GM23338 (cell line): ENCODE data around the gene MBOAT1. TPM values are rescaled to one million over a fixed set of nuclear protein-coding genes. Genes with fewer than 3 reads are reported as not detected.

Experiments used
- ATAC-seq: fragments of 200-7000 bp; cut with Tn5 transposase; 3 replicates; pipeline ENCODE4 v1.9.1; 2020
- DNase-seq: peaks from one replicate; pipeline ENCODE4 v3.0.0-alpha.2; 2015; ENCODE audit warnings: low spot score
- H2AFZ ChIP-seq: fragments of 200-600 bp; sonication (generic); 2 replicates; pipeline ENCODE4 v1.8.0; 2016; ENCODE audit warnings: antibody characterized with exemption, mild to moderate bottlenecking, moderate library complexity
- H3F3A ChIP-seq: fragments of 200-600 bp; sonication (generic); replicated peaks from 2 replicates; pipeline ENCODE4 v1.8.0; 2017; ENCODE audit warnings: antibody characterized with exemption, mixed run types, low read depth
- H3K27ac ChIP-seq: fragments of 200-600 bp; sonication (generic); 2 replicates; pipeline ENCODE4 v1.6.1; 2016; ENCODE audit warnings: low read depth
- H3K27me3 ChIP-seq: fragments of 200-600 bp; sonication (generic); 2 replicates; pipeline ENCODE4 v1.8.0; 2016; ENCODE audit warnings: mild to moderate bottlenecking, mixed run types, moderate library complexity; ENCODE audit not compliant: insufficient read depth
- H3K36me3 ChIP-seq: fragments of 200-600 bp; sonication (generic); 2 replicates; pipeline ENCODE4 v1.8.0; 2016; ENCODE audit warnings: mild to moderate bottlenecking; ENCODE audit not compliant: insufficient read depth
- H3K4me1 ChIP-seq: fragments of 200-600 bp; sonication (generic); 2 replicates; pipeline ENCODE4 v1.8.0; 2016; ENCODE audit warnings: mild to moderate bottlenecking, moderate library complexity; ENCODE audit not compliant: insufficient read depth
- H3K4me2 ChIP-seq: fragments of 200-600 bp; sonication (generic); 2 replicates; pipeline ENCODE4 v1.7.1; 2017; ENCODE audit warnings: mixed run types
- H3K4me3 ChIP-seq: fragments of 200-600 bp; sonication (generic); 2 replicates; pipeline ENCODE4 v1.6.1; 2016; ENCODE audit warnings: mixed run types
- H3K79me2 ChIP-seq: fragments of 200-600 bp; sonication (generic); replicated peaks from 2 replicates; pipeline ENCODE4 v1.8.0; 2017; ENCODE audit warnings: mild to moderate bottlenecking; ENCODE audit not compliant: insufficient read depth
- H3K9me2 ChIP-seq: fragments of 200-600 bp; sonication (generic); 2 replicates; pipeline ENCODE4 v1.8.0; 2017; ENCODE audit not compliant: insufficient read depth
- H4K20me1 ChIP-seq: fragments of 200-600 bp; sonication (generic); replicated peaks from 2 replicates; pipeline ENCODE4 v1.8.0; 2017; ENCODE audit warnings: mild to moderate bottlenecking; ENCODE audit not compliant: insufficient read depth
- H3K27ac Mint-ChIP-seq: 2 replicates; pipeline ENCODE4 v1.8.0; 2020; ENCODE audit warnings: inconsistent platforms, mild to moderate bottlenecking, moderate library complexity, mixed read lengths
- H3K27me3 Mint-ChIP-seq: 3 replicates; pipeline ENCODE4 v1.8.0; 2022; ENCODE audit warnings: low read depth, mild to moderate bottlenecking, moderate library complexity, mixed read lengths, inconsistent platforms; ENCODE audit not compliant: insufficient read depth, poor library complexity
- H3K36me3 Mint-ChIP-seq: 3 replicates; pipeline ENCODE4 v1.8.0; 2021; ENCODE audit warnings: low read depth, mild to moderate bottlenecking, inconsistent platforms, moderate library complexity, mixed read lengths
- H3K4me1 Mint-ChIP-seq: 3 replicates; pipeline ENCODE4 v1.8.0; 2020; ENCODE audit warnings: mild to moderate bottlenecking, inconsistent platforms, mixed read lengths
- H3K4me3 Mint-ChIP-seq: 3 replicates; pipeline ENCODE4 v1.8.0; 2021; ENCODE audit warnings: moderate library complexity, mild to moderate bottlenecking, inconsistent platforms, mixed read lengths
- H3K9me3 Mint-ChIP-seq: 3 replicates; pipeline ENCODE4 v1.8.0; 2020; ENCODE audit warnings: moderate library complexity, mild to moderate bottlenecking, inconsistent platforms, mixed read lengths
- CREB1 ChIP-seq: fragments of 250-450 bp; sonication (Bioruptor Pico); IDR thresholded peaks from 2 replicates; pipeline ENCODE4 v1.5.0; 2020; ENCODE audit warnings: low read depth, mild to moderate bottlenecking, moderate library complexity
- EZH2 ChIP-seq: fragments of 200-600 bp; sonication (generic); IDR thresholded peaks from one replicate; pipeline ENCODE4 v1.8.0; 2017; ENCODE audit warnings: antibody characterized with exemption, mild to moderate bottlenecking, low read depth; ENCODE audit not compliant: unreplicated experiment
- EZH2phosphoT487 ChIP-seq: fragments of 200-600 bp; sonication (generic); IDR thresholded peaks from one replicate; pipeline ENCODE4 v1.8.1; 2018; ENCODE audit warnings: antibody characterized with exemption; ENCODE audit not compliant: unreplicated experiment
- JUNB ChIP-seq: IDR thresholded peaks from one replicate; pipeline ENCODE4 v1.6.1; 2016; ENCODE audit warnings: antibody characterized with exemption; ENCODE audit not compliant: unreplicated experiment
- NANOG ChIP-seq: IDR thresholded peaks from 2 replicates; pipeline ENCODE4 v1.6.1; 2016; ENCODE audit warnings: antibody characterized with exemption, borderline replicate concordance
- POLR2AphosphoS5 ChIP-seq: IDR thresholded peaks from 2 replicates; pipeline ENCODE4 v1.6.1; 2016; ENCODE audit warnings: antibody characterized with exemption, low read depth
- ZNF114 ChIP-seq: fragments of 250-450 bp; sonication (Bioruptor Pico); IDR thresholded peaks from 2 replicates; pipeline ENCODE4 v1.5.0; 2020; ENCODE audit warnings: mild to moderate bottlenecking, moderate library complexity
- ZNF331 ChIP-seq: fragments of 250-450 bp; sonication (Bioruptor Pico); IDR thresholded peaks from 2 replicates; pipeline ENCODE4 v1.5.0; 2020; ENCODE audit warnings: low read depth, mild to moderate bottlenecking, moderate library complexity
- polyA plus RNA-seq: library from polyadenylated mRNA; unstranded; fragments of >200 nt; fragmentation: Nextera tagmentation; extraction: Ambion mirVana; gene quantifications from 2 replicates; pipeline ENCODE4 v1.2.1, GENCODE V29; 2016
- total RNA-seq: library from RNA; depleted of rRNA; stranded (reverse); fragments of >200 nt; shearing (Covaris generic); gene quantifications from 2 replicates; pipeline ENCODE4 v1.2.3, GENCODE V29; 2014
- TF ChIP-seq, protein P1 (sequence below), 2 experiments: fragments of 200-600 bp in 1 of 2; sonication (generic) in 1 of 2; conservative IDR thresholded peaks; 2 replicates each; pipeline versions ENCODE4 v1.5.1 to v1.6.1; 2016 to 2017; ENCODE audit warnings: antibody characterized with exemption in 2 of 2, low read depth in 2 of 2, mild to moderate bottlenecking in 2 of 2, moderate library complexity in 1 of 2
- TF ChIP-seq, protein P2 (sequence below): fragments of 250-450 bp; sonication (Bioruptor Pico); IDR thresholded peaks from 2 replicates; pipeline ENCODE4 v1.5.0; 2020; ENCODE audit warnings: mild to moderate bottlenecking, moderate library complexity
- TF ChIP-seq, protein P3 (sequence below): IDR thresholded peaks from one replicate; pipeline ENCODE4 v1.6.1; 2018; ENCODE audit warnings: antibody characterized with exemption; ENCODE audit not compliant: unreplicated experiment

MBOAT1 gene
- total and polyA plus RNA-seq, 2 experiments from 2014 or later, result 3.8 to 18.6 TPM

DNA sequence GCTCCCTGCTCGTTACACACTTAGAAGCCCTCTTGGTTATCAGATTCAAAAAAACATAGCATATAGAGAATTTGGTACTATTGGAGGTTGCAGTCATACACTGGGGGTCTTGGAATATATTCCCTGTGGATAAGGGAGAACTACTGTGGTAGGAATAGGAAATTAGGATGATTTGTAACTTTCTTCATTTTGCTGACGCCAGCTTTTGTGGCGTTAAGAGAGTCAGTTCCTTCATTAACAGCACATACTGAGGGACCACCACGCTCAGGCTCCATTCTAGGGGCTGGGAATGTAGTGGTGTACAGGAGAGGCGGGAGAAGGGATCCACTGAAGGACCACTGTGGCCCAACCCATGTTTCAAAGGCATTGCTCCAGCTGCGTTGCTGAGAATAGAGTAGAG, 140.3 kb downstream of the MBOAT1 start:
- Mint-ChIP-seq H3K27ac (no peak overlapping the region), H3K27me3 (peaks cover 2% of the 10 kb centered on the region), H3K36me3 (peaks cover 8% of the 10 kb centered on the region; the same call in 2 of the 3 replicates), H3K4me3 (no peak overlapping the region), H3K4me1 (no peaks in the 10 kb centered on the region), H3K9me3 (peaks cover 22% of the 10 kb centered on the region)
- Histone ChIP-seq H3K4me1 (no peaks in the 10 kb centered on the region), H3K36me3 (peaks cover 4% of the 10 kb centered on the region; the same call in 1 of the 2 replicates), H3K4me2 (no peak overlapping the region), H3K79me2 (no peaks in the 10 kb centered on the region), H4K20me1 (no peaks in the 10 kb centered on the region), H2AFZ (no peak overlapping the region), H3K4me3 (no peak overlapping the region), H3F3A (no peaks in the 10 kb centered on the region), H3K27me3 (no peaks in the 10 kb centered on the region), H3K27ac (no peak overlapping the region), H3K9me2 (no peaks in the 10 kb centered on the region)
- TF ChIP-seq, protein P1, sequence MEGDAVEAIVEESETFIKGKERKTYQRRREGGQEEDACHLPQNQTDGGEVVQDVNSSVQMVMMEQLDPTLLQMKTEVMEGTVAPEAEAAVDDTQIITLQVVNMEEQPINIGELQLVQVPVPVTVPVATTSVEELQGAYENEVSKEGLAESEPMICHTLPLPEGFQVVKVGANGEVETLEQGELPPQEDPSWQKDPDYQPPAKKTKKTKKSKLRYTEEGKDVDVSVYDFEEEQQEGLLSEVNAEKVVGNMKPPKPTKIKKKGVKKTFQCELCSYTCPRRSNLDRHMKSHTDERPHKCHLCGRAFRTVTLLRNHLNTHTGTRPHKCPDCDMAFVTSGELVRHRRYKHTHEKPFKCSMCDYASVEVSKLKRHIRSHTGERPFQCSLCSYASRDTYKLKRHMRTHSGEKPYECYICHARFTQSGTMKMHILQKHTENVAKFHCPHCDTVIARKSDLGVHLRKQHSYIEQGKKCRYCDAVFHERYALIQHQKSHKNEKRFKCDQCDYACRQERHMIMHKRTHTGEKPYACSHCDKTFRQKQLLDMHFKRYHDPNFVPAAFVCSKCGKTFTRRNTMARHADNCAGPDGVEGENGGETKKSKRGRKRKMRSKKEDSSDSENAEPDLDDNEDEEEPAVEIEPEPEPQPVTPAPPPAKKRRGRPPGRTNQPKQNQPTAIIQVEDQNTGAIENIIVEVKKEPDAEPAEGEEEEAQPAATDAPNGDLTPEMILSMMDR (conservative IDR thresholded peaks at IDR 0.05; ENCODE audit: low read depth in 2 of 2), result no peak
- no peak for TF ChIP-seq CREB1 (CRISPR knock-in tag)
- TF ChIP-seq EZH2, result no peak
- TF ChIP-seq, protein P2, sequence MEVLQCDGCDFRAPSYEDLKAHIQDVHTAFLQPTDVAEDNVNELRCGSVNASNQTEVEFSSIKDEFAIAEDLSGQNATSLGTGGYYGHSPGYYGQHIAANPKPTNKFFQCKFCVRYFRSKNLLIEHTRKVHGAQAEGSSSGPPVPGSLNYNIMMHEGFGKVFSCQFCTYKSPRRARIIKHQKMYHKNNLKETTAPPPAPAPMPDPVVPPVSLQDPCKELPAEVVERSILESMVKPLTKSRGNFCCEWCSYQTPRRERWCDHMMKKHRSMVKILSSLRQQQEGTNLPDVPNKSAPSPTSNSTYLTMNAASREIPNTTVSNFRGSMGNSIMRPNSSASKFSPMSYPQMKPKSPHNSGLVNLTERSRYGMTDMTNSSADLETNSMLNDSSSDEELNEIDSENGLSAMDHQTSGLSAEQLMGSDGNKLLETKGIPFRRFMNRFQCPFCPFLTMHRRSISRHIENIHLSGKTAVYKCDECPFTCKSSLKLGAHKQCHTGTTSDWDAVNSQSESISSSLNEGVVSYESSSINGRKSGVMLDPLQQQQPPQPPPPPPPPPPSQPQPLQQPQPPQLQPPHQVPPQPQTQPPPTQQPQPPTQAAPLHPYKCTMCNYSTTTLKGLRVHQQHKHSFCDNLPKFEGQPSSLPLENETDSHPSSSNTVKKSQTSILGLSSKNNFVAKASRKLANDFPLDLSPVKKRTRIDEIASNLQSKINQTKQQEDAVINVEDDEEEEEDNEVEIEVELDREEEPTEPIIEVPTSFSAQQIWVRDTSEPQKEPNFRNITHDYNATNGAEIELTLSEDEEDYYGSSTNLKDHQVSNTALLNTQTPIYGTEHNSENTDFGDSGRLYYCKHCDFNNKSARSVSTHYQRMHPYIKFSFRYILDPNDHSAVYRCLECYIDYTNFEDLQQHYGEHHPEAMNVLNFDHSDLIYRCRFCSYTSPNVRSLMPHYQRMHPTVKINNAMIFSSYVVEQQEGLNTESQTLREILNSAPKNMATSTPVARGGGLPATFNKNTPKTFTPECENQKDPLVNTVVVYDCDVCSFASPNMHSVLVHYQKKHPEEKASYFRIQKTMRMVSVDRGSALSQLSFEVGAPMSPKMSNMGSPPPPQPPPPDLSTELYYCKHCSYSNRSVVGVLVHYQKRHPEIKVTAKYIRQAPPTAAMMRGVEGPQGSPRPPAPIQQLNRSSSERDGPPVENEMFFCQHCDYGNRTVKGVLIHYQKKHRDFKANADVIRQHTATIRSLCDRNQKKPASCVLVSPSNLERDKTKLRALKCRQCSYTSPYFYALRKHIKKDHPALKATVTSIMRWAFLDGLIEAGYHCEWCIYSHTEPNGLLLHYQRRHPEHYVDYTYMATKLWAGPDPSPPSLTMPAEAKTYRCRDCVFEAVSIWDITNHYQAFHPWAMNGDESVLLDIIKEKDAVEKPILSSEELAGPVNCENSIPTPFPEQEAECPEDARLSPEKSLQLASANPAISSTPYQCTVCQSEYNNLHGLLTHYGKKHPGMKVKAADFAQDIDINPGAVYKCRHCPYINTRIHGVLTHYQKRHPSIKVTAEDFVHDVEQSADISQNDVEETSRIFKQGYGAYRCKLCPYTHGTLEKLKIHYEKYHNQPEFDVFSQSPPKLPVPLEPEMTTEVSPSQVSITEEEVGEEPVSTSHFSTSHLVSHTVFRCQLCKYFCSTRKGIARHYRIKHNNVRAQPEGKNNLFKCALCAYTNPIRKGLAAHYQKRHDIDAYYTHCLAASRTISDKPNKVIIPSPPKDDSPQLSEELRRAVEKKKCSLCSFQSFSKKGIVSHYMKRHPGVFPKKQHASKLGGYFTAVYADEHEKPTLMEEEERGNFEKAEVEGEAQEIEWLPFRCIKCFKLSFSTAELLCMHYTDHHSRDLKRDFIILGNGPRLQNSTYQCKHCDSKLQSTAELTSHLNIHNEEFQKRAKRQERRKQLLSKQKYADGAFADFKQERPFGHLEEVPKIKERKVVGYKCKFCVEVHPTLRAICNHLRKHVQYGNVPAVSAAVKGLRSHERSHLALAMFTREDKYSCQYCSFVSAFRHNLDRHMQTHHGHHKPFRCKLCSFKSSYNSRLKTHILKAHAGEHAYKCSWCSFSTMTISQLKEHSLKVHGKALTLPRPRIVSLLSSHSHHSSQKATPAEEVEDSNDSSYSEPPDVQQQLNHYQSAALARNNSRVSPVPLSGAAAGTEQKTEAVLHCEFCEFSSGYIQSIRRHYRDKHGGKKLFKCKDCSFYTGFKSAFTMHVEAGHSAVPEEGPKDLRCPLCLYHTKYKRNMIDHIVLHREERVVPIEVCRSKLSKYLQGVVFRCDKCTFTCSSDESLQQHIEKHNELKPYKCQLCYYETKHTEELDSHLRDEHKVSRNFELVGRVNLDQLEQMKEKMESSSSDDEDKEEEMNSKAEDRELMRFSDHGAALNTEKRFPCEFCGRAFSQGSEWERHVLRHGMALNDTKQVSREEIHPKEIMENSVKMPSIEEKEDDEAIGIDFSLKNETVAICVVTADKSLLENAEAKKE, result no peak
- no peak for TF ChIP-seq NANOG
- TF ChIP-seq, protein P3, sequence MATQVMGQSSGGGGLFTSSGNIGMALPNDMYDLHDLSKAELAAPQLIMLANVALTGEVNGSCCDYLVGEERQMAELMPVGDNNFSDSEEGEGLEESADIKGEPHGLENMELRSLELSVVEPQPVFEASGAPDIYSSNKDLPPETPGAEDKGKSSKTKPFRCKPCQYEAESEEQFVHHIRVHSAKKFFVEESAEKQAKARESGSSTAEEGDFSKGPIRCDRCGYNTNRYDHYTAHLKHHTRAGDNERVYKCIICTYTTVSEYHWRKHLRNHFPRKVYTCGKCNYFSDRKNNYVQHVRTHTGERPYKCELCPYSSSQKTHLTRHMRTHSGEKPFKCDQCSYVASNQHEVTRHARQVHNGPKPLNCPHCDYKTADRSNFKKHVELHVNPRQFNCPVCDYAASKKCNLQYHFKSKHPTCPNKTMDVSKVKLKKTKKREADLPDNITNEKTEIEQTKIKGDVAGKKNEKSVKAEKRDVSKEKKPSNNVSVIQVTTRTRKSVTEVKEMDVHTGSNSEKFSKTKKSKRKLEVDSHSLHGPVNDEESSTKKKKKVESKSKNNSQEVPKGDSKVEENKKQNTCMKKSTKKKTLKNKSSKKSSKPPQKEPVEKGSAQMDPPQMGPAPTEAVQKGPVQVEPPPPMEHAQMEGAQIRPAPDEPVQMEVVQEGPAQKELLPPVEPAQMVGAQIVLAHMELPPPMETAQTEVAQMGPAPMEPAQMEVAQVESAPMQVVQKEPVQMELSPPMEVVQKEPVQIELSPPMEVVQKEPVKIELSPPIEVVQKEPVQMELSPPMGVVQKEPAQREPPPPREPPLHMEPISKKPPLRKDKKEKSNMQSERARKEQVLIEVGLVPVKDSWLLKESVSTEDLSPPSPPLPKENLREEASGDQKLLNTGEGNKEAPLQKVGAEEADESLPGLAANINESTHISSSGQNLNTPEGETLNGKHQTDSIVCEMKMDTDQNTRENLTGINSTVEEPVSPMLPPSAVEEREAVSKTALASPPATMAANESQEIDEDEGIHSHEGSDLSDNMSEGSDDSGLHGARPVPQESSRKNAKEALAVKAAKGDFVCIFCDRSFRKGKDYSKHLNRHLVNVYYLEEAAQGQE, result no peak
- TF ChIP-seq ZNF331 (CRISPR knock-in tag), result no peak
- no peak for TF ChIP-seq EZH2phosphoT487
- no peak for TF ChIP-seq JUNB
- TF ChIP-seq ZNF114 (CRISPR knock-in tag), result no peak
- TF ChIP-seq POLR2AphosphoS5, result no peak
- no peak for ATAC-seq
- no peak for DNase-seq
